ENCODE measurements around the gene FAM149A. TPM values are rescaled to one million over a fixed set of nuclear protein-coding genes. Genes with fewer than 3 reads are reported as not detected.
A peak's percentile ranks its signal among the peaks of the same experiment; 100 is the strongest.

The FAM149A gene
- total and polyA plus RNA-seq, 8 donors, result 5.6 to 101 (median 29.6) TPM

- H3K4me1 ChIP-seq, result peaks cover 5 to 45% (median 34%) of the 10 kb centered on the region in 4 donors
- peak overlapping the region; percentile 87 to 93 (median 92) for H3K27ac ChIP-seq
- intact Hi-C loops (cut with DNase I; ENCODE audit: low total_unique reads), result no loop called here
- H3K36me3 ChIP-seq, result no peaks in the 10 kb centered on the region
- 5 to 24% (median 10%) methylated on average over 14 to 17 of the region's 17 CpGs for WGBS, 5 donors
- no peaks in the 10 kb centered on the region for H3K9me3 ChIP-seq
- DNase-seq, result peak in 1 of 2 donors; percentile 78
- TF ChIP-seq CTCF (IDR thresholded peaks at IDR 0.05), result no peak
- TF ChIP-seq POLR2A (IDR thresholded peaks at IDR 0.05), result peak in 1 of 4 donors; percentile 23
- peak in 2 of 3 donors; percentile 68 to 70 for TF ChIP-seq POLR2AphosphoS5 (IDR thresholded peaks at IDR 0.05)
- TF ChIP-seq EP300 (IDR thresholded peaks at IDR 0.05), result no peak
- H3K27me3 ChIP-seq, result peaks cover 0 to 17% (median 9%) of the 10 kb centered on the region in 3 donors
- H3K4me3 ChIP-seq, result peak overlapping the region; percentile 72 to 88 (median 75)
Observed at GRCh38 chr4:186105647-186106321, 1.3 kb downstream of the FAM149A start.

- peaks cover 5 to 45% (median 34%) of the 10 kb centered on the region in 4 donors for H3K4me1 ChIP-seq
- DNase-seq, result no peak
- peaks cover 0 to 17% (median 9%) of the 10 kb centered on the region in 3 donors for H3K27me3 ChIP-seq
- H3K9me3 ChIP-seq, result no peaks in the 10 kb centered on the region
- H3K27ac ChIP-seq, result no peak overlapping the region
- H3K4me3 ChIP-seq, result no peak overlapping the region
- TF ChIP-seq CTCF (IDR thresholded peaks at IDR 0.05), result no peak
- TF ChIP-seq EP300 (IDR thresholded peaks at IDR 0.05), result no peak
- TF ChIP-seq POLR2A (IDR thresholded peaks at IDR 0.05), result no peak
- TF ChIP-seq POLR2AphosphoS5 (IDR thresholded peaks at IDR 0.05), result no peak
- H3K36me3 ChIP-seq, result no peaks in the 10 kb centered on the region
- intact Hi-C loops (cut with DNase I; ENCODE audit: low total_unique reads), result no loop called here
- 68 to 78% (median 71%) methylated on average over 4 of the region's 4 CpGs for WGBS, 5 donors
Observed at GRCh38 chr4:186107947-186108346, 3.4 kb downstream of the FAM149A start.

- Histone ChIP-seq H3K27me3 (peaks cover 0 to 17% (median 9%) of the 10 kb centered on the region in 3 donors), H3K9me3 (no peaks in the 10 kb centered on the region), H3K4me1 (peaks cover 5 to 45% (median 34%) of the 10 kb centered on the region in 4 donors), H3K4me3 (no peak overlapping the region), H3K36me3 (no peaks in the 10 kb centered on the region), H3K27ac (no peak overlapping the region)
- no peak for DNase-seq
- 79 to 91% (median 85%) methylated on average over 3 of the region's 3 CpGs for WGBS, 5 donors
- intact Hi-C loops (cut with DNase I; ENCODE audit: low total_unique reads), result no loop called here
- TF ChIP-seq CTCF (IDR thresholded peaks at IDR 0.05), result no peak
- TF ChIP-seq POLR2A (IDR thresholded peaks at IDR 0.05), result no peak
- no peak for TF ChIP-seq POLR2AphosphoS5 (IDR thresholded peaks at IDR 0.05)
- TF ChIP-seq EP300 (IDR thresholded peaks at IDR 0.05), result no peak
Observed at GRCh38 chr4:186108391-186108790, 3.9 kb downstream of the FAM149A start.

- Histone ChIP-seq H3K4me3 (no peak overlapping the region), H3K27ac (peak overlapping the region in 1 of 5 donors; percentile 14), H3K4me1 (peaks cover 5 to 38% (median 29%) of the 10 kb centered on the region in 4 donors), H3K27me3 (peaks cover 0 to 15% (median 9%) of the 10 kb centered on the region in 3 donors), H3K36me3 (no peaks in the 10 kb centered on the region), H3K9me3 (no peaks in the 10 kb centered on the region)
- no peak for TF ChIP-seq EP300 (IDR thresholded peaks at IDR 0.05)
- no peak for DNase-seq
- intact Hi-C loops (cut with DNase I; ENCODE audit: low total_unique reads), result no loop called here
- 51 to 81% (median 65%) methylated on average over 4 of the region's 4 CpGs for WGBS, 5 donors
Observed at GRCh38 chr4:186109245-186109644, 4.7 kb downstream of the FAM149A start.

- Histone ChIP-seq H3K36me3 (no peaks in the 10 kb centered on the region), H3K4me1 (peaks cover 0 to 7% (median 0%) of the 10 kb centered on the region in 4 donors), H3K4me3 (no peak overlapping the region), H3K27me3 (no peaks in the 10 kb centered on the region), H3K27ac (no peak overlapping the region), H3K9me3 (no peaks in the 10 kb centered on the region)
- DNase-seq, result no peak
- 72 to 92% (median 86%) methylated on average over 2 of the region's 2 CpGs for WGBS, 5 donors
- TF ChIP-seq CTCF (IDR thresholded peaks at IDR 0.05) (no peak), POLR2AphosphoS5 (IDR thresholded peaks at IDR 0.05) (no peak), EP300 (IDR thresholded peaks at IDR 0.05) (no peak), POLR2A (IDR thresholded peaks at IDR 0.05) (no peak)
- intact Hi-C loops (cut with DNase I; ENCODE audit: low total_unique reads), result no loop called here
Observed at GRCh38 chr4:186116697-186117096, 12.2 kb downstream of the FAM149A start.

Measured in stomach (tissue), 9 donors.